Stimulated activated CD8-positive, alpha-beta memory T cell treated with anti-CD3 and anti-CD28 coated beads, Interleukin-4, amount 100 ng/mL, for 4 hours (primary cell): ENCODE data around the gene APOLD1.
A peak's percentile ranks its signal among the peaks of the same experiment; 100 is the strongest.
"Not testable (repeated sequence)": the region's sequence is repeated elsewhere in the genome, so short reads cannot be mapped to it uniquely, and the experiment has no call there.

Source experiments
- DNase-seq, 2 donors: peaks; one replicate each; pipeline ENCODE4 v3.0.0-alpha.2; 2020; ENCODE audit warnings: low read depth in 2 of 2, low spot score in 1 of 2

APOLD1 gene

DNA sequence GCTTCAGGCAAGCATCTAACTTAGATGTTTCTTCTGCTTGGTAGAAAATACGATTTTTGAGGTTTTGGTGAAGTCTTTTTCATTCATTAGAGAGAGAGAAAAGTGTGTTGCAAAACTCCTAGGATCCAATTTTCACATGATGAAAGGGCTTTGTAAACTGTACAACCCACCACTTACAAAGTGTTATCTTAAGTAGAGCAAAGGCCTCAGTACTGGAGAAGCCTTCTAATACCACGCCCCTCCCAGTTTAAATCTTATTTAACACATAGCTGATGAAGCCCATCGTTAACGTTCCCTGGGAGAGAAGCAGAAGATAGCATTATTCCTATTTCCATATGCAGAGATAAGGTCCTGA, 869 bp downstream of the APOLD1 start:
- DNase-seq: no peak

DNA sequence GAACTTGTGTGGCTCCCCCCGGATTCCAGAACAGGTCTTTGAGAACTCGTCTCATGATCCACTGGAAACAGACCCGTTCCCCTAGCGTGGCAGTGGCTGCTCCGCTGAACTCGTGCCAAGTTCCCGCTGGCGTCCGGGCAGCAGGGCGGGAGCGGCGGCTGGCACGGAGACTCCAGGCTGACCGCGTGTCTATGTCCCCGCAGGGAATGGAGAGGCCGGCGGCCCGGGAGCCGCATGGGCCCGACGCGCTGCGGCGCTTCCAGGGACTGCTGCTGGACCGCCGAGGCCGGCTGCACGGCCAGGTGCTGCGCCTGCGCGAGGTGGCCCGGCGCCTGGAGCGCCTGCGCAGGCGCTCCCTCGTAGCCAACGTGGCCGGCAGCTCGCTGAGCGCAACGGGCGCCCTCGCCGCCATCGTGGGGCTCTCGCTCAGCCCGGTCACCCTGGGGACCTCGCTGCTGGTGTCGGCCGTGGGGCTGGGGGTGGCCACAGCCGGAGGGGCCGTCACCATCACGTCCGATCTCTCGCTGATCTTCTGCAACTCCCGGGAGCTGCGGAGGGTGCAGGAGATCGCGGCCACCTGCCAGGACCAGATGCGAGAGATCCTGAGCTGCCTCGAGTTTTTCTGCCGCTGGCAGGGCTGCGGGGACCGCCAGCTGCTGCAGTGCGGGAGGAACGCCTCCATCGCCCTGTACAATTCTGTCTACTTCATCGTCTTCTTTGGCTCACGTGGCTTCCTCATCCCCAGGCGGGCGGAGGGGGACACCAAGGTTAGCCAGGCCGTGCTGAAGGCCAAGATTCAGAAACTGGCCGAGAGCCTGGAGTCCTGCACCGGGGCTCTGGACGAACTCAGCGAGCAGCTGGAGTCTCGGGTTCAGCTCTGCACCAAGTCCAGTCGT, 1.5 kb downstream of the APOLD1 start:
- DNase-seq: peak; percentile 31 to 57

DNA sequence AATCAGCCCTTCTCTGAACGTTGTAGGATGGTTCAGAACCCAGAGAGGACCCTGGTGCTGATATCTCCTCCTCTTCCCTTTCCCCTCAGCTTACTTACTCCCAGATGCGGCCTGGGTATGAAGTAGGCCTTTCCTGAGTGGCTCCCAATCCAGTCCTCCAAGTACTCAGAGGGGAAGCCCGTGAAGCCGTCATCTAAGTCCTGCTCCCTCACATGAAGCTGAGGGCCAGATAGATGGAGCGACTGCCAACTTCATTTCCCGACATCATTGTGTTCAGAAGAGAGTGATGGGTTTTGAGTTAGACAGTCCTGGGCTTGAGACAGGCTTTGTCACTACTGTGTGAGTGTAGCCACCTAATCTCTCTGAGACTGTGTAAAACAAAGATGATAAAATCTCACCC, 2.7 kb downstream of the APOLD1 start:
- no peak for DNase-seq

DNA sequence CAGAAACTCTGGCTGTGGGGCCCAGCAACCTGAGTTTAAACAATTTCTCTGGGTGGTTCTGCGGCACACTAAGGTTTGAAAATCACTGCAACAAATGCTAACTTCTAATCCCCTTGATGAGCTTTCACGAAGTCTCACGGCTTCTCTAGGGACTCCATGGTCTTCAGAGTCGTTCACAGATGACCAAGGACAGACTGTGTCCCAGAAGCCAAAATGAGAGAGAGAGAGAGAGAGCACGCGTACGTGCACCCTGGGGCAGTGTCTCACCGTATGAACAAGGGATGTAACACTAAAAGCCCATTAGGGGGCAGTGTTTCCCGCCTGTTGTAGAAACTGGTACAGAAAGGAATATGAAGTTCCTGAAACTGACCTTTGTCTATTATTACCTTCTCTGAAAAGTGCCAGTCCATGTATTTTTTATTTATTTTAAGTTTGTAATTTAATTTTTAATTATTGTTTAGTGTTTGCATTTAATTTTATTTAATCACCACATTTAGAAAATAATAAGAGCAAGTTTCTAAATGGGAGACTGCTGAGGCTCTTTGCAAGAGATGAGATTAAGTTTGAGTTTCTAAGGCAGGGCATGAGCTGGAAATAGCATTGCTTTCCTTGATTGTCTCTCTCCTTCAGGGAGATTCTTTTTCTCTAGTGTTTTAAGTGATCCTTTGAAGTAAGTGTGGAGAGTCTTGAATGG, 3.4 kb downstream of the APOLD1 start:
- DNase-seq: peak; percentile 26 to 28

DNA sequence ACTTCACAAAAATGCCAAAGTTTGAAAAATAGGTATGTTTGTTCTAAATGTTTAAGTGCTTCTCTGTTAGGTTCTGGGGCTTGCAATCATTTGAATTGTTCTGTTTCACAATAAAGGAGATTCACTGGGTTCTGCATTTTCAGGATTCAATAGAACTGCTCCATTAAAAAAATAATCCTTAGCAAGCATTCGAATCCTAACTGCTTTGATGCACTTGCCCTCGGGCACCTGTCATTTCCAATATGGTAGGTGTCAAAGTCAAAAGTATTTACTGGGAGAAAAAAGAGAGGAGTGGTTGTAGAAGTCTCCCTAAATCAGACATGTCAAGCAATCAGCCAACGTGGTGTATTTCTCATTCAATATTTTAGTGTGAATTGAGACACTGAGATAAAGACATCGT, 5.5 kb downstream of the APOLD1 start:
- DNase-seq: no peak

DNA sequence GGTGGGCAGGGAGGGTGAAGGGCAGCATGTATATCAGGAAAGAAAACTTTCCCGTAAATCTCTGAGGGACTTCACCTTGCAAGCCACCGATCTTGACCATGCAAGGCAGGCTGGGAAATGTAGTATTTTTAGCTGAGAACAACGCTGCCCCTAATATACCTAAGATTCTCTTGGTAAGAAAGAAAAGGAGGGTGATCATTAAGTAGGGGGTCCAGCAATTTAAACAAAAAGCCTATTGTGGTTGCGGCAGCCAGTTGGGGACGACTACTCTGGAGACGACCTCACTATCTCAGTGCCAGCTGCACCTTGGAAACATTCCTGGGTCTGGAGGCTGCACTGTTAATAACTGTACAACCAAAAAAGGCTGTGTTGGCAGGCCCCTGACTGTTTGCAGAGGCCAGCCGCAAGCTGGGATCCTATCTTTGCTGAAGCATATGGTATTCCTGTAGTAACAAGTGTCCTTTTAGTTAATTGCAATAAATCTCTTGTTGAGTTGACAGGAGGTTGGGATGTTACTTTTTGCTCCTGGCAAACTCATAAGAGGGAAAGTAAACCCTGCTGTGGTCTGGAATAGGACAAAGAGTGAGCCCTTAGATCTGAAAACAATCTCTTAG, 6.4 kb downstream of the APOLD1 start:
- DNase-seq: no peak

DNA sequence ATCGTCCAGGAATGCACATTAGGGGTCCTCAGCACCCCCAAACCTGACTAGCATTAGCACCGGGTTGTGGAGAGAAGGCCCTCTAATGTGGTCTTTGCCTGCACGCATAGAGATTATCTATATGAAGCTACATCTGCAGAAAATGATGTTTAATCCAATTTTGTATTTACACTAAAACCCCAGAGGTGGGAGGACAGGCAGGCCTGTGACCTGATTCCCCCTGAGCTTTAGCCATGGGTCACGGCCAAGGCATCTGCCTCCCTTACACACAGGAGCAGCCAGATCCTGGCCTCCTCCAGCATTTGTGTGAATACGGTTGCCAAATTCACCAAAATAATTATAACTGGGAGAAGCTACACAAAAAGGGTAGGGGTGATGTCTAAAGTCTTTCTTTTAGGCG, 7.0 kb downstream of the APOLD1 start:
- no peak for DNase-seq

DNA sequence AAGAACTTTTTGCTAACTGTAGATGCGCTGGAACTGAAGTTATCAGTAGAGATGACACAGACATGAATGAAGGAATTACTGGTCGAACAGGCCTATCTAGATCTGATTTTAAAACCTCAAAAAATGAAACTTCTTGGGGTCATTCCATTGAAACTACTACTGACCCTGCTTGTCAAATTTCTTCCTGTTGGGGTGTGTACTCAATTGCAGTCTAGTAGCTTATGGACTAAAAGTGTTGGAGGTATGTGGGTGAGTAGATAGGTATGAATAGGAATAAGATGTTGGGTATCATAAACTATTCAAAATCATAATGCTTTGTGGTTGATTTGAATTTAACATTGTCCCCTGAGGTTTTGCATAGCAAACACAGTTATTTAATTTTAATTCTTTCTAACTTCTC, 9.2 kb downstream of the APOLD1 start:
- DNase-seq: no peak

DNA sequence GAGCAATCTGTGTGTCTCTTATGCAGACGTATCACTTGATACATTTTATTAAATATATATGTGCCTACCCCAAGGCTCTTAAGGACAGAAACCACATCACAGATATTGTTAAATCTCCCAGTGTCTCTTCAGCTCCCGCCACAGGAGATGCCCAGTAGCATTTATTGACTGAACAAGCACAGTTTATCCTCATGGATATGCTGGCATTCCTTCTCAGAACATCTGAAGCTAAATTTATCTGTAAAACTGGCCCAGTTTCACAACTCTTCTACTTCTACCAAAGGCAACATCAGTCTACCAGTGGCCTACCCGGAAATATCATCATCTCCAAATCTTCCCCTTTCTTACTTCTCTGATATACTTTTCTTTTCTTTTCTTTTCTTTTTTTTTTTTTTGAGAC, 10.7 kb downstream of the APOLD1 start:
- DNase-seq: no peak

DNA sequence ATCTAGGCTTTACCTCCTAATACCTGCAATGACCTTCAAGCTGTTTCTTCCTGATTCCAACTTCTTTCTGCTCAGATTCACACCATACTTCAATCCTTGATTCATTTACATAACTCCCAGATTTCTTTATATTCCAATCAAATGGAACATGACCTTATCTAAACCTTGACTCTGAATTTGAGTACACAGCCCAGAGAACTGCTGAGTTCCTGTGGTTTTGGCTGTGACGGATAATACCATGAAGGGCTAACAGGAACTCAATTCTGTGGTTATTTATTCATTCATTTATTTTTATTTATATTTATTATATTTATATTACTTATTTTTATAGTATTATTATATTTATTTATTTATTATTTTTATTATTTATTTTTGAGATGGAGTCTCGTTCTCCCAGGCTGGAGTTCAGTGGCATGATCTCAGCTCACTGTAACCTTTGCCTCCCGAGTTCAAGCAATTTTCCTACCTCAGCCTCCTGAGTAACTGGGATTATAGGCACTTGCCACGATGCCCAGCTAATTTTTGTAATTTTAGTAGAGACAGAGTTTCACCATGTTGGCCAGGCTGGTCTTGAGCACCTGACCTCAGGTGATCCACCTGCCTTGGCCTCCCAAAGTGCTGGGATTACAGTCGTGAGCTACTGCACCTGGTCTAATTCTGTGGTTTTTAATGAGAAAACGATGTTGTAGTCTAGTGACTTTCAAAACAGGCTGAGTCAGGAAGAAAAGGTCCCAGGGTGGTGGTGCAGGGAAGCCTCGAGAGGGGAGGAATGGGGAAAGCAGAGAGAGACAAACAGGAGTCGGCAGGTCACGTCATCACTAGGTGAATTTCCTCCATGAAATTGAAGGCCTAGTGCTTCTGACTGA, 11.7 kb downstream of the APOLD1 start:
- no peak for DNase-seq

DNA sequence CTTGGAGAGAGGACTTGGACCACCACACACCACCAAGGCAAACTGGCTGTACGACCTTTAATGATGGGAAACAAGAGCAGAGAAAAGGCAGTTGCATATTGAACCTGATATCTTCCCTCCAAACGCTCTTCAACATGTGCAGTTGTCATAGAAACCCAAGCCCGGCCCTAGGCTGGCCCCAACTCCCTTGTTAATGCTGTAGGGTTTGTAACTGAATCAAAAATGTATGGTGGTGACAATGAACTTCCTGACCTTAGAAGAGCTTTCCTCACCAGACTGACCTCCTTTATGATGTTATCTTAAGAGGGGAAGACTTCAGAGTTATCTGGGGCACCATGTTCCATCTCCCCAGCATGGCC, 12.3 kb downstream of the APOLD1 start:
- no peak for DNase-seq

DNA sequence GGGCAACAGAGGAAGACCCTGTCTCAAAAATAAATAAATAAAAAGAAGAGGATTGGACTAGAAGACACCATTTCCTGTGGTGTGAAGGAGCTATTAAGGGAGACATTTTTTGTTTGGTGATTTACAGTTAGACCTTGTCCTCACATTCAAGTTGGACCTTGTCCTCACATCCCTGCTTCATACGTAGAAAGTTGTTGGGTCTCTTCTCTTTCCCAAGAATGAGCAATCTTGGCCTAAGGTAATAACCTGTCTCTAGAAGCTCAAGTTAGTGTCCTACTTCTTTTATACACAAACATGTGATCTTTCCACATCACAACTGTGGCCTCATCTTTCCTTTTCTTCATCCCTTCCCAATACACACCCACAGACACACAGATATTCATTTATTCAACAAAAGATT, 13.0 kb downstream of the APOLD1 start:
- DNase-seq: no peak

DNA sequence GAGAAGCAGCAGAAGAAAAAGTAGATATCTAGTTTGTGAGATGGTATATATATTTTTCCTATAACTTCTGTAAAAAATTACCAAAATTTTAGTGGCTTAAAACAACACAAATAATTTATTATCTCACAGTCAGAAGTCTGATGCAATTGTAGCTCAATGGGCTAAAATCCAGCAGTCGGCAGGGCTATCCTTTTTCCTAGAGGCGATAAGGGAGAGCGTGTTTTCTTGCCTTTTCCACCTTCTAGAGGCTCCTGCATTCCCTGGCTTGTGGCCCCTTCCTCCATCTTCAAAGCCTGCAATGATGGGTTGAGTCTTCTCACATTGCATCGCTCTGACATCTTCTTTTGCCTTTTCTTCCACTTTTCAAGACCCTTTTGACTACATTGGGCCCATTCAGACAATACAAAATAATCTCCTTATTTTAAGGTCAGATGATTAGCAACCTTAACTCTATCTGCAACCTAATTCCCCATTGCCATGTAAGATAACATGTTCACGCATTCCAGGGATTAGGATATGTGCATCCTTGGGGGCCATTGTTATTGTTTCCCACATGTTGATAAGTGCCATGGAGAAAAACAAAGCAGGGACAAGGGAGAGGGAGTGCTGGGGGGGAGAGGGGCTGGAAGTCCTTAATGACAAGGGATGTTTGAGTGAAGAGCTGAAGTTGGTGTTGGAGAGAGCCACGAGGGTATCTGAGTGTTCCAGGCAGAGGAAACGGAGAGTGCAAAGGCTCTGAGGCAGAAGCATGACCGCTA, 13.9 kb downstream of the APOLD1 start:
- DNase-seq: no peak

DNA sequence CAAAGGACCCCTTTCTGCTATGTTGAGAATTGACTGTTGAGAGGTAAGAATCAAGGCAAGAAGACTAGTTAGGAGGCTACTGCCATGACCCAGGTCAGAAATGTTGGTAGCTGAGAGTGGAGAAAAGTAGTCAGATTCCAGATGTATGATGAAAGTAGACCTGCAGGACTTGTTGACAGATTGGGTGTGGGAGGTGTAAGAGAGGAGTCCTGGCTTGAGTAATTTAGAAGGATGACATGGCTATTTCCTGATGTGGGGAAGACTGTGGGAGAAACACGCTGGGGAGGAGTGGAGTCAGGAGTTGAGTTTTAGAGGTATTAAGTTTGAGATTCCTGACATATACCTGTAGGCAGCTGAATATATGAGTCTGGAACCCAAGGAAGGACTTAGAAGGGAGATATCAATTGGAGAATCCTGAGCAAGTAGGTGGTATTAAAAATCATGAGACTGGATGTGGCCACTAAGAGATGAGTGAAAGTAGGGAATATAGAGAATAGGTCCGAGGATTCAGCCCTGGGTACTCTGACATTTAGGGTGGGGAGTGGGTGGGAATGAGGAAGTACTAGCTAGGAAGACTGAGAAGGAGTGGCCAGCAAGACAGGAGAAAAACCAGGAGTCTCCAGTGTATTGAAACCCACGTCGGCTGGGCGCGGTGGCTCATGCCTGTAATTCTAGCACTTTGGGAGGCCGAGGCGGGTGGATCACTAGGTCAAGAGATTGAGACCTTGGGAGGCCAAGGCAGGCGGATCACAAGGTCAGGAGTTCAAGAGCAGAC, 15.1 kb downstream of the APOLD1 start:
- no peak for DNase-seq

DNA sequence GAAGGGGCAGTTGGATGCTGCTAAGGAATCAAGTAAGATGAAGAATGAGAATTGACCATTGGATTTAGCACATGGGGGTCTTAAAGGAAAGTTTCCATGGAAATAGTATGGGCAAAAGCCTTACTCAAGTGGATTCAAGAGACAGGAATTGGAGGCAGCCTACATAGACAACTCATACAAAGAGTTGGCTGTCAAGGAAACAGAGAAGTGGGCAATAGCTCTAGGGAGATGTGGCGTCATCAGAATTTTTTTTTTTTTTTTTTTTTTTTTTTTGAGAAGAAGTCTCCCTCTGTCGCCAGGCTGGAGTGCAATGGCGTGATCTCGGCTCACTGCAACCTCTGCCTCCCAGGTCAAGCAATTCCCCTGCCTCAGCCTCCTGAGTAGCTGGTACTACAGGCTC, 16.2 kb downstream of the APOLD1 start:
- DNase-seq: not testable (repeated sequence)

DNA sequence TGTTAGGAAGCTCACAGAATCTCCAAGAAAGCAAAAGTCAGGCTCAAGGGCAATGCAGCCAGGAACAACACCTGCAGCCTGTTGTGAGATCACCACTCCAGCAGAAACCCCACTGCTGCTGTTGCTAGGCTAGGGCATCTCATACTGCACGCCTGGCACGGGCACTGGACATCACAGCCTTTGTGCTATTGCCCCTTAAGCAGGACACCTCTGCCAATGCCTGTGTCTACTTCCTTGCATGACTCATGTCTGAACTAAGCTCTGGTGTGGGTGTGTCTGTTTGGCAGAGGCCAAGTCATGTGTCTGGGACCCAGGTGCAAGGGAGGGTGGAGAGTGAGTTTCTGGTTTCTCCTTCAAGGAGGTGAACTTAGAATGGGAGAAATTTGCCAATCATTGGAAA, 17.7 kb downstream of the APOLD1 start:
- DNase-seq: no peak

DNA sequence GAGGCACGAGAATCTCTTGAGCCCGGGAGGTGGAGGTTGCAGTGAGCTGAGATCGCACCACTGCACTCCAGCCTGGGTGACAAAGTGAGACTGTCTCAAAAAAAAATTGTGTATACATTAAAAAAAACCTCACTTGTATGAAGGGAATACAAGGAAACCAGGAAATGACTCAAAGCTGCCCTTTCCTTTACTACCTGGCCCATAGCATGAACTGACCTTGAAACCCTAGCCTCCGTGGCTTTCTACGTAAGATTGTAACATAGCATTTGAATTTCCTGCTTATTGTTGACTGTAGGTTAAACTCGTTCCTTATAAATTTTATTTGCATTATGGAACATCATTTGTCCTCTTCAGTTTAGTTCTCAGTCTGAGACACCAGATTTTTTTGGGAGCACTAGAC, 18.6 kb downstream of the APOLD1 start:
- no peak for DNase-seq

DNA sequence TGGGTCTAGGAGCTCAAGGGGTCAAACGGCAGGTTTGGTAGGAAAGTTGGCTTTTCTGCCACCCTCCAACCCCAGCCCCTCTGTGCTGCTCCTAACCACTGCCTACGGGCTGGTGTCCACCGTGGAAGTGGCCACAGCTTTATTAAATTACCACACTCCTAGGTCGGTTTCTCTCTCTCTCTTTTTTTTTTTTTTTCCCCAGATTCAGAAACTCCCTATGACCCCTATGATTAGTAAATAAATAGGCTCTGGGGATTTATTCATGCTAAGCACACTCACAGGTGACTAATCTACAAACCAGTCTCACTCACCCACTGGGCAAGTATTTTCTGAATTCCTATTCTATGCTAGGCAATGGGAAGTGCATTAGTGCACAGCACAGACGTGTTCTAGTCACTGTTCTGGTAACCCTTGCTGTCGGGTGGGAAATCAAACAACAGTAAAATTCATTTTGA, 19.0 kb downstream of the APOLD1 start:
- no peak for DNase-seq

DNA sequence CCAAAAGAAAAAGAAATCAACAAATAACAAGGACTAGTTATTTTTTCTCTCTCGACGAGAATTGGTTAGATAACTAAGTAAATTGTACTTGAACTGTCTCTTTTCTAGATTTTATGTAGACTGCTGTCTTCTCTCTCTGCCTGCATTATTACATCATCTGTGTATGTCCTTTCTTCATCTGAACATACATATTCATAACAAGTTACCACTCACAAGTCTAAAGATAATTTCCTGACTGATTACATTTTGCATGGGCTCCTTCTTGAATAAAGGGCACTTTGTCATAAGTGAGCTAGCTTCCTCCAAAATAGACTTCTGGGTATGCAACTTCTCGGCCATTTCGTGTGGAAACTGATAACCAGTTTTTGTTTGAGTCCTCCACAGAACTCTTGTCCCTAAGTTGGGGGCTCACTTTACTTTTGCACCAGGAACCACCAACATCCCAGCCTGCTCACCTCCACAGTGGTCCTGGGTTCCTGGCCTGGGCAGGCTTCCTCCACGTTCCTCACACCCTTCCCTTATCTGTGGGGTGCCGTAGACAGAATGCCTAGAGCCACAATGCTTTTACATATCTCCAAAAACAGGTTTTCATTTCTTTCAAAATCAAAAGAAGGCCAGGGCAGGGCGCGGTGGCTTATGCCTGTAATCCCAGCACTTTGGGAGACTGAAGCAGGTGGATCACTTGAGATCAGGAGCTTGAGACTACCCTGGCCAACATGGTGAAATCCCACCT, 21.5 kb downstream of the APOLD1 start:
- DNase-seq: no peak
